K562 (cell line): ENCODE measurements around the gene SLC16A5. TPM values are rescaled to one million over a fixed set of nuclear protein-coding genes. Genes with fewer than 3 reads are reported as not detected.

Experiments
- CUX1 ChIP-seq: fragments of 200-800 bp; sonication (Bioruptor generic); IDR thresholded peaks from 2 replicates; pipeline ENCODE4 v1.6.1; 2016; ENCODE audit warnings: missing genetic modification characterization, missing compliant biosample characterization
- CXXC5 ChIP-seq: fragments of 250-450 bp; sonication (Bioruptor Pico); IDR thresholded peaks from 2 replicates; pipeline ENCODE4 v1.8.0; 2022; ENCODE audit warnings: inconsistent platforms, mild to moderate bottlenecking, moderate library complexity
- ESRRA ChIP-seq: fragments of 450-650 bp; IDR thresholded peaks from 2 replicates; pipeline ENCODE4 v1.6.1; 2014; ENCODE audit warnings: low read depth, mild to moderate bottlenecking, moderate library complexity, borderline replicate concordance
- GATAD2B ChIP-seq: fragments of 450-650 bp; IDR thresholded peaks from 2 replicates; pipeline ENCODE4 v1.6.1; 2017; ENCODE audit warnings: mild to moderate bottlenecking, borderline replicate concordance
- GTF2B ChIP-seq: IDR thresholded peaks from 2 replicates; pipeline ENCODE4 v1.6.1; 2011; ENCODE audit not compliant: insufficient read length; ENCODE audit errors: extremely low read depth
- NR2C1 ChIP-seq, 2 experiments: fragments of 450-650 bp; IDR thresholded peaks; 2 replicates each; pipeline ENCODE4 v1.6.1; 2017; ENCODE audit warnings: mild to moderate bottlenecking in 2 of 2, antibody characterized with exemption in 1 of 2, inconsistent platforms in 1 of 2, missing compliant biosample characterization in 1 of 2, missing genetic modification characterization in 1 of 2
- POLR2G ChIP-seq: fragments of 200-400 bp; formaldehyde crosslinking; IDR thresholded peaks from 2 replicates; pipeline ENCODE4 v1.6.1; 2017; ENCODE audit warnings: low read depth, mild to moderate bottlenecking, antibody characterized with exemption, low read length, moderate library complexity
- POLR3A ChIP-seq: IDR thresholded peaks from 2 replicates; pipeline ENCODE4 v1.6.1; 2011; ENCODE audit warnings: borderline replicate concordance, mild to moderate bottlenecking, moderate library complexity; ENCODE audit not compliant: insufficient read length, insufficient read depth; ENCODE audit errors: extremely low read depth
- ZNF12 ChIP-seq: sonication (generic); formaldehyde crosslinking; IDR thresholded peaks from 2 replicates; pipeline ENCODE4 v1.4.0; 2020; ENCODE audit warnings: mild to moderate bottlenecking, missing genetic modification reagents
- ZNF644 ChIP-seq: fragments of 200-800 bp; sonication (Bioruptor generic); IDR thresholded peaks from 2 replicates; pipeline ENCODE4 v1.6.1; 2016; ENCODE audit warnings: low read depth, missing genetic modification characterization, missing compliant biosample characterization
- polyA plus RNA-seq, 8 experiments: library from polyadenylated mRNA; depleted of rRNA in 4 of 8; stranded (reverse) in 5 of 8; unstranded in 3 of 8; fragments of >200 nt; fragmentation: Nextera tagmentation in 2 of 8; fragmentation: Illumina TruSeq in 1 of 8; extraction: Ambion mirVana in 2 of 8; extraction: Trizol in 1 of 8; gene quantifications; 2 replicates each; pipeline versions ENCODE4 v1.2.1 to v1.2.3, GENCODE V29; 2011 to 2014; ENCODE audit warnings: inconsistent platforms in 1 of 8, missing spikeins in 1 of 8
- total RNA-seq, 7 experiments: library from RNA; depleted of rRNA in 6 of 7; stranded (reverse); fragments of >200 nt in 6 of 7; fragmentation: Illumina TruSeq in 2 of 7; extraction: Trizol in 2 of 7; gene quantifications; 2 replicates each; pipeline versions ENCODE4 v1.2.1 to v1.2.3, GENCODE V29; 2011 to 2021; ENCODE audit warnings: low replicate concordance in 1 of 7

Gene SLC16A5
- total and polyA plus RNA-seq, 9 of the 15 experiments (the other 6 are each of a cell fraction or from before 2014, with no cell fraction given), result 0.06 to 2.6 (median 0.91) TPM

- TF ChIP-seq GTF2B (no peak), NR2C1 (IDR thresholded peaks at IDR 0.05) (peak; percentile 35; the same call in 1 of the 2 replicates), NR2C1 (tag; IDR thresholded peaks at IDR 0.05) (peak; percentile 17; the same call in 1 of the 2 replicates), CUX1 (CRISPR knock-in tag) (no peak), ZNF644 (0 out of 2 replicates have a peak, but pooled peaks have one; percentile 35), POLR2G (no peak), POLR3A (no peak), GATAD2B (no peak), CXXC5 (0 out of 2 replicates have a peak, but pooled peaks have one; percentile 43), ESRRA (peak; percentile 49; the same call in 1 of the 2 replicates), ZNF12 (CRISPR knock-in tag) (peak; percentile 48; the same call in 1 of the 2 replicates)
- TF ChIP-seq, all 486 proteins: peak for 29
These were observed 3.4 kb downstream of the SLC16A5 start (continued) for GRCh38 chr17:75090871-75091854.
